GM10248 (cell line): ENCODE data around the gene CST6.

ENCODE experiments used
- CTCF ChIA-PET: fragments of 300-600 bp; sonication (Branson Sonifier 250); formaldehyde crosslinking; extraction: SDS; loops from one replicate; lab custom pipeline; 2021; ENCODE audit warnings: antibody characterized with exemption; lab: Yijun Ruan, JAX
- POLR2A ChIA-PET: fragments of 350-650 bp; sonication (Branson Sonifier 250); formaldehyde crosslinking; extraction: SDS; loops from one replicate; lab custom pipeline; 2020; ENCODE audit warnings: antibody characterized with exemption; lab: Yijun Ruan, JAX
- DNase-seq: peaks from one replicate; pipeline ENCODE4 v3.0.0; 2012; ENCODE audit errors: extremely low spot score
- TF ChIP-seq, protein P1 (sequence below): IDR thresholded peaks from 2 replicates; pipeline ENCODE4 v1.5.1; 2012; ENCODE audit warnings: mild to moderate bottlenecking, low read depth; ENCODE audit errors: extremely low read depth, missing control alignments, control extremely low read depth

The CST6 gene

DNA sequence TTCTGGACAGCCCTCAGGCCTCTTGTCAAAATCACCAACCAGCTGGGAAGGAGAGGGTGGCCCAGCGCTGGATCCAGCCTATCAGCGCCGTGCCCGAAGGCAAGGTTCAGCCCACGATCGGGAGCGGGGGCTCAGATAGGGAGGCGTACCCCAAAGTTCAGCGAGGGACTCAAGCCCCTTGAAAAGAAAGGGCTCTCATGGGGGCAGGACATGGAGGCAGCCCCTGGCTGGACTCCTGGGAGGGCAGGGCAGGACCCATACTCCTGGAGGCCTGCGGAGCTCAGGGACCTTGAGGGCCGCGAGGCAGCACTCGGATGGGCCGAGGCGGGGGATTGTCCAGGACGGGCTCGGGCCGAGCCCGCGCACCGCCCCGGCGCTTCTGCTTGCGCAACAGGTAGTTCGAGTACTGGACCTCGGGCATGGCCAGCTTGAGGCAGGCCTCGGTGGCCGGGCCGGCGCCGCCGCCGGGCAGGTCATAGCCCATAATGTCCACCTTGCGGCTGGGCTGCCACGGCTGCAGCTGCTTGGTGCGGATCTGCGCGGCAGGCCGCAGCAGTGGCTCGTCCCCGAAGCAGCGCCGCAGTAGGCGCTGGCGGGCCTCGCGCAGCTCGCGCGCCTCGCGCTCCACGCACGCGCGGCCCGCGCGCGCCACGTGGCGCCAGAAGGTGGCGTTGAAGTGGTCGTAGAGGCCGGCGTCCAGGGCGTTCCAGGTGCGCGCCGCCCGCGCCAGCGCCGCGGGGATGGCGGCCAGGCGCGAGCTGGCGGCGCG is 30.6 kb downstream of the CST6 start:
- TF ChIP-seq, protein P1, sequence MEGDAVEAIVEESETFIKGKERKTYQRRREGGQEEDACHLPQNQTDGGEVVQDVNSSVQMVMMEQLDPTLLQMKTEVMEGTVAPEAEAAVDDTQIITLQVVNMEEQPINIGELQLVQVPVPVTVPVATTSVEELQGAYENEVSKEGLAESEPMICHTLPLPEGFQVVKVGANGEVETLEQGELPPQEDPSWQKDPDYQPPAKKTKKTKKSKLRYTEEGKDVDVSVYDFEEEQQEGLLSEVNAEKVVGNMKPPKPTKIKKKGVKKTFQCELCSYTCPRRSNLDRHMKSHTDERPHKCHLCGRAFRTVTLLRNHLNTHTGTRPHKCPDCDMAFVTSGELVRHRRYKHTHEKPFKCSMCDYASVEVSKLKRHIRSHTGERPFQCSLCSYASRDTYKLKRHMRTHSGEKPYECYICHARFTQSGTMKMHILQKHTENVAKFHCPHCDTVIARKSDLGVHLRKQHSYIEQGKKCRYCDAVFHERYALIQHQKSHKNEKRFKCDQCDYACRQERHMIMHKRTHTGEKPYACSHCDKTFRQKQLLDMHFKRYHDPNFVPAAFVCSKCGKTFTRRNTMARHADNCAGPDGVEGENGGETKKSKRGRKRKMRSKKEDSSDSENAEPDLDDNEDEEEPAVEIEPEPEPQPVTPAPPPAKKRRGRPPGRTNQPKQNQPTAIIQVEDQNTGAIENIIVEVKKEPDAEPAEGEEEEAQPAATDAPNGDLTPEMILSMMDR = no peak
- DNase-seq = no peak
- ChIA-PET POLR2A (interaction anchor here (0.5 kb wide), 1 partner anchor 12 kb away, joined by 3 read pairs; no protein-coding TSS in a partner anchor), CTCF (interaction anchor here (1.4 to 7.8 kb wide), 3 partner anchors 8 to 154 kb away, joined by 3 to 52 read pairs (median 6); partner anchors contain the start of gene FIBP)

DNA sequence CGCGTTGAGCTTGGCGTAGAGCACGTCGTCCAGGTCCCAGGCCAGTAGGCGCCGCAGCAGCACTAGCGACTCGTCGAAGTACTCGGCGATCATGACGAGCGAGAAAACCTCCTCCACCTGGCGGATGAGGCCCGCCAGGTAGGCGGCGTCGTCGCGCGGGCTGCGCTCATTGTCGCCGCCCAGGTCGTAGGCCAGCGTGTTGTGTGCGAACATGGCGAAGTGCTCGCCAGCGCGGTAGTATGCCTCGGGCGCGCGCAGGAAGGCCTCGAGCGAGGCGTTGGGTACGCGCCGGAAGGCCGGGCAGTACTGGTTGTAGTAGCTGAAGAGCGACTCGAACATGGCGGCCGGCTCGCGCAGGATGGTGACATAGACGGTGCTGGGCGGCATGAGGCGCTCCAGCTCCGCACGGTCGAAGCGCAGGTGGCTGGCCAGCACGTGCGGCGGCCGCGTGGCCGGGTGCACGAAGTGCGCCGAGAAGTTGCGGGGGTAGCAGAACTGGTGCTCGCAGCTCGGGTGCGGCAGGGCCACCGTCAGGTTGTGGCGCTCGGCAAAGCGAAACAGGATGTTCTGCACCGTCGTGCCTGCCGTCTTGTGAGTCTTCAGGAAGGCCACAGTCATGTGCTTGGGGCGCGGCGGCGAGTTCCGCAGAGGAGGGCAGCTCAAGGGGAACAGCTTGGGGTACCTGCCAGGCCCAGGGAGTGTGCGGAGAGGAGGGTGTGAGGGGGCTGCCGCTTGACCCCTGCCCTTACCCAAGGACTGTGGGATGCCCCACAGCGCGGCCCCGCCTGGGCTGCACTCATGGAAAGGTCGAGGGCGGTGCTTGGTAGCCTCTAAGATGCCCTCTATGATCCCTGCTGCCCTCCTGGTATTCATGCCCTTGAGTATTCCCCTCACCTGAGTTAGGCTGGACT is 31.4 kb downstream of the CST6 start:
- ChIA-PET CTCF (interaction anchor here (1.2 to 7.8 kb wide), 13 partner anchors 7 to 331 kb away, joined by 3 to 52 read pairs (median 11); partner anchors contain the start of genes CATSPER1, FIBP, KAT5 and MUS81), POLR2A (no interaction called here)
- TF ChIP-seq, protein P1 = no peak
- no peak for DNase-seq

DNA sequence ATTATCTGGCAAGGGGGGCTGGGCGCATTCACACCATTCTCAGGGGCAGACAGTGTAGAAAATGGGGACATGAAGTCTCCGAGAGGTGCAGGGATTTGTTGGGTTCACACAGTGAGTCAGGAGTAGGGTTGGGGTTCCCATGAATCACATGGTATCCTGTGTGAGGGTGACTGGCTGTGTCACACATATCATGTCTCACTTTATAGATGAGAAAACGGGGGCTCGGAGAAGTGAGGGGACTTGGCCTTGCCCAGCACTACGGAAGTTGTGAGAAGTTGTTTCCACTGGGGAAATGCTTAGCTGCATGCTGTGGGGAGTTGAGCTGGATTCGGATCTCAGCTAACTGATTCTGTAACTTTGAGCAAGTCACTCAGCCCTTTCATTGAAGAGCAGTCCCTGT is 32.9 kb downstream of the CST6 start:
- TF ChIP-seq, protein P1 = no peak
- POLR2A ChIA-PET = interaction anchor here (0.5 to 1.2 kb wide), 3 partner anchors 36 to 317 kb away, joined by 3 to 5 read pairs (median 3); no protein-coding TSS in a partner anchor
- DNase-seq = no peak
- CTCF ChIA-PET = interaction anchor here (0.7 to 7.8 kb wide), 35 partner anchors 9 to 343 kb away, joined by 3 to 52 read pairs (median 5); partner anchors contain the start of genes CATSPER1, CCDC85B, CST6 and FIBP

DNA sequence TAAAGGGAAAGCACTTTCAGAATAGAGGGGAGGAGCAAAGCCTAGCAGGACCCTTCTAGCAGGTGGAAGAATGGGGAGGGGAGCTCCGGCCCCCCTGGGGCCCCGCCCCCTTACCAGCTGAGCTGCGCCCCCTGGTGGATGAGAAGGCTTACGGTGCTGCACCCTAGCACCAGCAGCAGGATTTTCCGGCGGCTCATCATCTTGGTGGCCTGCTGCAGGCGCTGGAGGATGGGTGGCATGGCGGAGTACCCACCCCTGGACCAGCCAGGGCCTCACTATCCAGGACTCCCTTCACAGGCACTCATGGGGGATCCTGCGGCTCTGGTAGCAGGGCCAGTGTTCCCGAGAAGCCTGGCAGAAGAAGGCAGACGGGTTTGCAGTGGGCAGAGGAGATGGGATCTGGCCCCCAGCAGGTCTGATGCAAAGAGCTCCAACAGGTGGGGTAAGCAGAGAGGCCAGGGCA is 33.4 kb downstream of the CST6 start:
- DNase-seq = peak; percentile 91
- ChIA-PET POLR2A (interaction anchor here (0.7 to 1.2 kb wide), 2 partner anchors 36 to 317 kb away, joined by 3 to 5 read pairs; no protein-coding TSS in a partner anchor), CTCF (interaction anchor here (0.7 to 7.8 kb wide), 40 partner anchors 9 to 343 kb away, joined by 3 to 52 read pairs (median 4); partner anchors contain the start of genes BANF1, CATSPER1, CCDC85B and CST6)
- TF ChIP-seq, protein P1 = peak; percentile 92

DNA sequence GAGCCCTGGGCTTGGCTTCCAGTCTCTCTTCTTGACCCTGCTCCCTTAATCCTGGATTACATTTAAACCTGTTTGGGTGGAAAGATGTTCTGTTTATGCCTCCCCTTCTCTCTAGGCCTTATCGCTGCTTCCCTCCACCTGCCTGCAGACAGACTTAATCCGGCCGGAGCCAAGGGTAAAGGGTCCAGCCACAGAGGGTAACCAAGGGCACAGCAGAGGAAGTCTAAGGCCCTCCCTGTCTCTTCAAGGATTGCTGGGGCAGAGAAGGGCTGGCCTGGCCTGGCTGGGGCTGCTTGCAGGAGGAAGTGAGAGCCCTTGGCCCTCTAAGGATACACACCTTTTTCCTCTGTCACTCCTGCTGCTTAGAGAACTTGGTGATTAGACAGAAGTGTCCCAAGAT is 35.1 kb downstream of the CST6 start:
- CTCF ChIA-PET = interaction anchor here (1.1 to 7.8 kb wide), 10 partner anchors 8 to 88 kb away, joined by 3 to 52 read pairs (median 18); partner anchors contain the start of genes CST6, PACS1 and SF3B2
- TF ChIP-seq, protein P1 = no peak
- DNase-seq = no peak
- POLR2A ChIA-PET = no interaction called here
